K562 treated with DMSO at 1 percent for 48 hours (cell line): ENCODE measurements around the gene KRT25. TPM values are rescaled to one million over a fixed set of nuclear protein-coding genes. Genes with fewer than 3 reads are reported as not detected.

ENCODE experiments used
- total RNA-seq: library from RNA; unstranded; fragments of 300-600 nt; gene quantifications from 2 replicates; pipeline ENCODE4 v1.2.3, GENCODE V29; 2022; ENCODE audit warnings: low replicate concordance; ENCODE audit errors: extremely low read depth

Gene KRT25, protein sequence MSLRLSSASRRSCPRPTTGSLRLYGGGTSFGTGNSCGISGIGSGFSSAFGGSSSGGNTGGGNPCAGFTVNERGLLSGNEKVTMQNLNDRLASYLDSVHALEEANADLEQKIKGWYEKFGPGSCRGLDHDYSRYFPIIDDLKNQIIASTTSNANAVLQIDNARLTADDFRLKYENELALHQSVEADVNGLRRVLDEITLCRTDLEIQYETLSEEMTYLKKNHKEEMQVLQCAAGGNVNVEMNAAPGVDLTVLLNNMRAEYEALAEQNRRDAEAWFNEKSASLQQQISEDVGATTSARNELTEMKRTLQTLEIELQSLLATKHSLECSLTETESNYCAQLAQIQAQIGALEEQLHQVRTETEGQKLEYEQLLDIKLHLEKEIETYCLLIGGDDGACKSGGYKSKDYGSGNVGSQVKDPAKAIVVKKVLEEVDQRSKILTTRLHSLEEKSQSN
- total RNA-seq: not detected in 2 replicates

DNA sequence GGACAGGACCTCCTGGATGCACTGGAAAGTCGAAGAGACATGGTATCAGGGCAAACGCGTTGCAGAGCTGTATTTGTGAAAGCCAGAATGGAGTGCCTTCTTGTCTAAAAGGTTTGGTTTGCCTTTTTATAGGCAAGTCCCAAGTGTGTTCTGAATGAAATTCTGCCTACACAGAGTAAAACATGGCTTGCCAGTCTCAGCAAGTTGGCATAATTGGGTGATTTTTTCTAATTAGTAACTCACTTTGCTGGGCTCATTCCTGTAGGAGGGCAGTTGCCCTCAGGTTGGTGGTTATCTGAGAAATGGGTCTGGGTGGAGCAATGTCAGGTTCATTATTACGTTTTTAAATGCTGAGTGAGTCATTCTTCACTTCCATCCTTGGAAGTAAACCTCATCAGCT lies at the start of gene KRT25:
Gene KRT25 (minus strand): TSS at position 101 of the 400 bp plus-strand sequence. CDS start 60 bp downstream, at position 41.

DNA sequence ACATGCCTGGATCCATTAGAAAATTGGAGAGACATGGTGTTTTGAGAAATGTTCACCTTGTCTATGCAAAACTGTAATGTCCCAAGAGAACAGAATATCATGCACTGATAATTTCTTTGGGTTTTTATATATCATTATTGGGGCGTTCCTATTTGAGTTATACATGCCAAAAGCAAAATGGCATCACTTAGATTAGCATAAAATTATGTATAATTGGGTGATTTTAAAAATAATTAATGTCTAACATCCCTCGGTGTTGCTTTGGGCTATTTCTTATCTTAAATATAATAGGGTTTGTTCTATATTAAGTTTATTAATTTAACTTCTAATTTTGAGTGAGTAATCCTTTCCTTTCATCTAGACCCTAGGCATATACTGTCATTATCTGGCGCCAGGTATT lies 44.7 kb upstream of the KRT25 start, which contains the start of gene KRT28:
Gene KRT28 (minus strand): TSS at position 101 of the 400 bp plus-strand sequence. CDS start 66 bp downstream, at position 35.

DNA sequence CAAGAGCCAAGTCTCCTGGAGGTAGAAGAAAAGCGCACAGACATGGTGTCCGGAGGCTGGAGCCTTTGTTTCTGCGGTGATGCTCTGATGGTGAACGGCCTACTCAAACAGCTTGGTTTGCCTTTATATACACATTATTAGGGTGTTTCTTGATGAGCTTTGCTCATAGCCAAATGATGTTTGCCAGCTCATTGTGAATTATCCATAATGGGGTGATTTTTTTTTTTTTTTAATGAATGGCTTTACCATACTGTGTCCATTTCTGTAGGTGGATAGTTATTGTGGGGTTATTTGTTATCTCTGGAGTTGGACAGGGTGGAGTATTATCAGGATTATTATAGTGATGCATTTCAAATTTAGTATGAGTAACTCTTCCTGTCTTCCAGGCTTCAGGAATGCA lies 27.3 kb upstream of the KRT25 start, which contains the start of gene KRT27:
Gene KRT27 (minus strand): TSS at position 101 of the 400 bp plus-strand sequence. CDS start 57 bp downstream, at position 44.

DNA sequence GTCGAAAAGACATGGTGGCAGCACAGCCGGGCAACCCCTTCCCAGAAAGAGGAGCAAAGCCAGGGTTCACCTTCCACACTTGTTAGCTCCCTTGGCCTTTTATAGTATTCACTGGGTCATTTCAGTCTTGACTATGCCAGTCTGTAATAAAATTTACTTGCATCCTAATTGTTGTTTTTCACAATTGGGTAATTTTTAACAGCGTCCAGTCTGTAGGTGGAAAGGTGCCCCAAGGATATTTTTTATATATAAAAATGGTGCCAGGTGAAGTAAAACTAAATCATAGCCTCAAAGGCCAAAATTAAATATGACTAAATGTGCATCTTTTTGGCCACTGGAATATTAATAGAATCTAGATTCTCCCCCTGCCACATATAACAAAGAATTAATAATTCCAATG lies 17.0 kb upstream of the KRT25 start, which contains the start of gene KRT26:
Gene KRT26 (minus strand): TSS at position 101 of the 400 bp plus-strand sequence. CDS start 88 bp downstream, at position 13.

DNA sequence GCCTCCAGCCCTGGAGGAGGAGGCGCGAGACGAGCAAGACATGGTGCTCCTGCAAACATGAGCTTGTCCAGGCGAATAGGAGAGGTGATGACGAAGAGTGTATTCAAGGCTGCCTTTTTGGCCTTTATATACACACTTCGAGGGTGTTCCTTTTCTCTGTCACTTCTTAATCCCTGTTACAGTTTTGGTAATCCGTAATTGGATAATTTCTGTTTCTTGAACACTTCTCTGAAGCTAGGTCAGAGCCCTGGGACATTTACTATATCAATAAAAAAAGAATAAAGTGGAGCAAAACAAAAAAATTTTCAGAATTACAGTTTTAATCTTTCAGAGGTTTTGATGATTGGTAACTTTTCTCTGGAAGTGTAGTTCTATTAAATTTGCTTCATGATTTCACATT lies 51.5 kb downstream of the KRT25 start, which contains the start of gene KRT24:
Gene KRT24 (minus strand): TSS at position 101 of the 400 bp plus-strand sequence. CDS start 59 bp downstream, at position 42.

Other genes starting within 250 kb of the KRT25 start
- not detected in 2 replicates for gene CCR7, start 189.9 kb downstream of the KRT25 start, total RNA-seq
- not detected in 2 replicates for gene SMARCE1, start 107.5 kb downstream of the KRT25 start, total RNA-seq
- gene KRT222, start 90.2 kb downstream of the KRT25 start, total RNA-seq: not detected in 2 replicates
- not detected in 2 replicates for gene KRT24, start 51.6 kb downstream of the KRT25 start, total RNA-seq
- not detected in 2 replicates for gene KRT26, start 16.9 kb upstream of the KRT25 start, total RNA-seq
- gene KRT27, start 27.2 kb upstream of the KRT25 start, total RNA-seq: not detected in 2 replicates
- not detected in 2 replicates for gene KRT28, start 44.6 kb upstream of the KRT25 start, total RNA-seq
- not detected in 2 replicates for gene KRT10, start 67.3 kb upstream of the KRT25 start, total RNA-seq
- not detected in 2 replicates for gene KRT12, start 111.9 kb upstream of the KRT25 start, total RNA-seq
- not detected in 2 replicates for gene KRT20, start 129.9 kb upstream of the KRT25 start, total RNA-seq
- gene KRT23, start 182.3 kb upstream of the KRT25 start, total RNA-seq: not detected in 2 replicates
- not detected in 2 replicates for gene KRT39, start 211.6 kb upstream of the KRT25 start, total RNA-seq
- not detected in 2 replicates for gene KRT40, start 229.0 kb upstream of the KRT25 start, total RNA-seq
- not detected in 2 replicates for gene KRTAP3-3, start 238.8 kb upstream of the KRT25 start, total RNA-seq
- not detected in 2 replicates for gene KRTAP3-2, start 244.6 kb upstream of the KRT25 start, total RNA-seq